LHCN-M2 (cell line): ENCODE results near the gene ECHS1. TPM values are rescaled to one million over a fixed set of nuclear protein-coding genes. Genes with fewer than 3 reads are reported as not detected.
"Not testable (repeated sequence)": the region's sequence is repeated elsewhere in the genome, so short reads cannot be mapped to it uniquely, and the experiment has no call there.

ENCODE experiments used
- DNase-seq: peaks from one replicate; pipeline ENCODE4 v3.0.0-alpha.2; 2012; ENCODE audit warnings: low read depth
- total RNA-seq: library from RNA; depleted of rRNA; stranded (reverse); fragments of >200 nt; gene quantifications from 2 replicates; pipeline ENCODE4 v1.2.3, GENCODE V29; 2014

Gene ECHS1
- total RNA-seq, 1 experiment from 2014 or later = 117 TPM

DNA sequence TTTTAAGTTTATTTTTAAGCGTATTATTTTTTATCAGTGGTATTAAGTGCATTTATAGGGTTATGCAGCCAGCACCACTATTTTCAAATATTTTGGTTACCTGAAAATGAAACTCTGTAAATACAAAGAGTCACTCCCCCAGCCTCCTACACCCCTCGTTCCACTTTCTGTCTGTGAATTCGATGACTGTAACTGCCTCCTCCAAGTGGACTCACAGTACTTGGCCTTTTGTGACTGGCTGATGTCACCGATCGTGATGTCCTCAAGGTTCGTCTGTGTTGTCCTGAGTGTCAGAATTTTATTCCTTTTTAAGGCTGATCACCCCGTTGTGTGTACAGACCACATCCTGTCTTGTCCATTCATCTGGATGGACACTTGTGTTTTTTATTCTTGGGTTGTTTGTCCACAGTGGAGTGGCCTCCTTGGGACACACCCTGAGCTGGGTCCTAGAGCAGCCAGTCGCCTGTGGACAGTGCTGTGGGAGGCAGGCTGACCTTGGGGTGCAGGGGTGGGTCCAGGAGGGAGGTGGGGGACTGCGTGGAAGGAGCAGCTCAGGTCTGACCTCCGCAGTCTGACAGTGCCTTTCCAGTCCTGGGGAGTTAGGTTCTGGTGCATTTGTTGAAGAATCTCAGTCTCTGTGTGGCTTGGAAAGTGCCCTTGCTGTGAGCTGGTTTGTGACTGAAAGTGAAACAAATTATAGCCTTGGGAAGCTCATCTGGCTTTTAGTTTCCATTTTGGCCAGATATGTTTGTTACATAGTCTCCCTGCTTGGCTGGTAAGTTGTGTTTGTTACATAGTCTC lies 27.7 kb upstream of the ECHS1 start:
- DNase-seq = no peak

DNA sequence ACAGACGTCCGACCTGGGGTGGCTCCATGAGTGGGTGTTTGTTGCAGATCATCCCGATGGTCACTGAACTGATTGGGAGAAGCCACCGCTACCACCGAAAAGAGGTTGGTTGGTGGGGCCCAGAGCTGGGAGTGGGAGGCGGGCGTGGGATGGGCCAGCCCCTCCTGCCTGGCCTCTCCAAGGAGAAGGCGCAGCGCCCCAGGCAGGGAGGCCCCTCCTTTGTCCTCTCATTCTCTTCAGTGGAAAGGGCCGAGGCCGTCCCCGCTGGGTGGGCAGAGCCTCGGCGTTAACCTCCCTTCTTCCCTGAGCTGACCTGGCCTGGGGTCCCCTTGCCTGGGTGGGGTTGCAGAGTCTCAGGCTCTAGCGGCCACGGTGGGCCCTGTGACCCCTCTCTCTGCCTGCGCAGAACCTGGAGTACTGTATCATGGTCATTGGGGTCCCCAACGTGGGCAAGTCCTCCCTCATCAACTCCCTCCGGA lies 26.0 kb upstream of the ECHS1 start:
- no peak for DNase-seq

DNA sequence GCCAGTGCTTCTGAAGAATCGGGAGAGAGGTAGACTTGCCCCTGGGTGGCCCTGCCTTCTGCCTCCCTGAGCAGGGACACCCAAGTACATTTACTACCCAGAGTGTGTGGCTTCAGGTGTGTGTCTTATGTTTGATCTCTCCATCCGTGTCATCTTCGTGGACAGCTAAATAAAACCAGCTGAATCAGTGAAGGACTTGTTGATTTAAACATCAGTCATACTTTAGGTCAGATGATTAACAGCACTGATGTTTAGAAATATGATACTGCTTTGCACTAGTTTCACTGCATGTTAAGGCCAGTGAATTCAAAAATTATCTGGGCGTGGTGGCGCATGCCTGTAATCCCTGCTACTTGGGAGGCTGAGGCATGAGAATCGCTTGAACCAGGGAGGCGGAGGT lies 24.8 kb upstream of the ECHS1 start:
- DNase-seq = peak; percentile 37

DNA sequence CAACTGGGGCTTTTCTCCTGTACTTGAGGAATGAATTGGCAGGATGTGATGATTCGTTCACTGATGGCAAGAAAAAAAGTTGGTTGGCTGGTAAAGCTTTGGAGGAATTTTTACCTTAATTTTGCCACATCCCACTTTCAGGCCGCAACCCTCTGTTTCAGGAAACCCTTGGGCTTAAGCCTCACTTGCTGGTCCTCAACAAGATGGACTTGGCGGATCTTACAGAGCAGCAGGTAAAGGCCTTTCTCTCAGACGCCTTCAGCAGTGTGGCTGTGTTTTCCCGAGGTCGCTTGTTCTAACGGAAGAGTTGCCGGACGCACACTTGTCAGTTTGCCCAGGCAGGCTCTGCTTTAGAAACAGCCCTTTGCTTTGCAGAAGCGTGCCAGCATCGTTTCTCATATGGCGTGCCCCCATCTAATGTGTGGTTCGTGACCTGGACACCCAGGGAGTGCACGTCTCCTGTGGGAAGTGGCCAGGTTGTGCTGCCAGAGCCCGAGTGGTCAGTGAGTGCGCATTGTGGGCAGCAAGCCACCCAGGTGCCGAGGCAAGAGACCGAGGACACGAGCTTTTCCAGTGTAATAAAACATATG lies 23.0 kb upstream of the ECHS1 start:
- DNase-seq = no peak

DNA sequence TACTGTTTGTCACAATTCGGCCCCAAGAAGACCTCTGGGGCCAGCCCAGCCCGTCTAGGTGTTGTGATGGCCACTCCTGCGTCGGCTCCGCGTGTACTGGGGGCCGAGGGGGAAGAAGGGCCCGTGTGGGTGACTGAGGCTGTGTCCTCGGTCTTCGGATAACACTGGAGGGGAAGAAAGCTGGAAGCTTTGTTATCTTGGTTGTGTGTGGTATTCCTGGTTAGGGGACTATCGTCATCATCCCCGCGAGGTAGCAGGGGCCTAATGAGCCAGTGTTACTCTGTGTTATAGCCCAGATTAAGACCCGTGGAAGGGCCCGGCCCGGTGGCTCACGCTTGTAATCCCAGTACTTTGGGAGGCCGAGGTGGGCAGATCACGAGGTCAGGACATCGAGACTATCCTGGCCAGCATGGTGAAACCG lies 21.7 kb upstream of the ECHS1 start:
- no peak for DNase-seq

DNA sequence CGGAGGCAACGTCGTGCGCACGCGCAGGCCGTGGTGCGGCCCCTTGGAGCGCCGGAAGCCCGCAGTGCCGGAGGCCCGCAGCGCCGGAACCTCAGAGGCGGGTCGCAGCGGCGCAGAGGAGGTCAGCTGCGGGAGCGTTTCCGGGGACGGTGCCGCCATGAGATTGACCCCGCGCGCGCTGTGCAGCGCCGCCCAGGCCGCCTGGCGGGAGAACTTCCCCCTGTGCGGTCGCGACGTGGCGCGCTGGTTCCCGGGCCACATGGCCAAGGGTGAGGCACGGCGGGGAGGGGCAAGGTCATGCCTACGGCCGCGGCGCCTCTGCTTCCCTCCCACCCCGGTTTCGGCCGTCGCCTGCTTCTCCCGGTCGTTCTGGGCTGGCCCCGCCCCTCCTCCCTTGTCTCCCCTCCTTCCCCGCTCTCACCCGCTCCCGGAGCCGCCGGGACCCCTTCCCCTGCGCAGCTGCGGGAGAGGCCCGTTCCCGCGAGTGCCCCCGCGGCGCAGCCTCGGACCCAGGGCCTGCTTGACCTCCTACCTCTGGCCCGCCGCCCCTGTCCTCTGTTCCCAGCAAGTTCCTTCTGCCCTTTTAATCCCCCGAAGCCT lies 21.0 kb upstream of the ECHS1 start, which contains the start of gene MTG1:
TSS of gene MTG1 (plus strand) at position 94 of the 600 bp plus-strand sequence. CDS start at position 158, 64 bp downstream.
- peak; percentile 89 for DNase-seq

DNA sequence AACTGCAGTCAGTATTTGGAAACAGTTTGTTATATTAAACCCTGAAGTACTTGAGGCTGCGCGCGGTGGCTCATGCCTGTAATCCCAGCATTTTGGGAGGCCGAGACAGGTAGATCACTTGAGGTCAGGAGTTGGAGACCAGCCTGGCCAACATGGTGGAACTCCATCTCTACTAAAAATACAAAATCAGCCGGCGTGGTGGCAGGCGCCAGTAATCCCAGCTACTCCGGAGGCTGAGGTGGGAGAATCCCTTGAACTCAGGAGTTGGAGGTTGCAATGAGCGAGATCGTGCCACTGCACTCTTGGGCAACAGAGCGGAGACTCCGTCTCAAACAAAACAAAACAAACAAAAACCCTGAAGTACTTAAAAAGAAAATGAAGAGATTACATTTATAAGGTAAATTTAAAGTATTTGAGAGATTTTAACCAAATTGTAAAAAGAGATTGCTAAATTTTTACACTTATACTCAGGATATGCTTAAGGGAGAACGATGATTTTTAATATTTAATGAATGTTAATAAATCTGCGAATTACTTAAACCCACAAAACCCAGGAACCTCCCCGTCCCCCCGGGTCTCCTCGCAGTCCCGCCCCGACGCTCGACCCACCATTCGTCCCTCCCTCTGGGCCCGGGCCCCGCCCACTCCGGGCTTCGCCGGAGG lies 20.4 kb upstream of the ECHS1 start:
- DNase-seq = no peak

DNA sequence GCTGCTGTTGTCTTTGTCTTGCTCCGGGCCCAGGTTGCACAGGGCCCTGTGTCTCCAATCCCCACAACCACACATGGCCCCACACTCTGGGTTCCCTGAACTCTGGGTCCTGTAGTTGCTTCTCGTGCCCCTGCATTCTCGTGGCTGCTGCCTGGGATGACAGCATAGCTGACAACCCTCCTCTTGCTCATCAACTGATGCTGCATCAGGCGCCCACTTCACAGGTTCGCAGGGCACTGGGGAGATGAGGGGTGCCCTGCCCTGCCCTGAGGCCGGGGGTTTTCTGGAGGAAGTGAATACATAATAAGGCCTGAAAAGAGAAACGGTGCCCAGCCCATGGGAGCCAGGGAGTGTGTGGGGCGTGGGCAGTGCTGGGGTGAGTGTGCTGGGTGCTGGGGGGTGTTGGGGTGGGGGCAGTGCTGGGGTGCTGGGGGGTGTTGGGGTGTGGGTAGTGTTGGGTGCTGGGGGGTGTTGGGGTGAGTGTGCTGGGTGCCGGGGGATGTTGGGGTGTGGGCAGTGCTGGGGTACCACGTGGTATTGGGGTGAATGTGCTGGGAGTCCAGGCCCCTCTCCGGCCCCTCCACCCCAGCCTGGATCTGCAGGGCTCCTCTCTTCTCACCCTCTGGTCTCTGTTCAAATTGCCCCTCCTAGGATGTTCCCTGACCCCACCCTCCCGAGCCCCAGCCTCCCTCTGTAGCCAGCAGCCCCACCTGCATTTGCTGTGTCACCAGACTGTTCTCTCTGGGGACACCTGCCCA lies 18.8 kb upstream of the ECHS1 start:
- DNase-seq = no peak

DNA sequence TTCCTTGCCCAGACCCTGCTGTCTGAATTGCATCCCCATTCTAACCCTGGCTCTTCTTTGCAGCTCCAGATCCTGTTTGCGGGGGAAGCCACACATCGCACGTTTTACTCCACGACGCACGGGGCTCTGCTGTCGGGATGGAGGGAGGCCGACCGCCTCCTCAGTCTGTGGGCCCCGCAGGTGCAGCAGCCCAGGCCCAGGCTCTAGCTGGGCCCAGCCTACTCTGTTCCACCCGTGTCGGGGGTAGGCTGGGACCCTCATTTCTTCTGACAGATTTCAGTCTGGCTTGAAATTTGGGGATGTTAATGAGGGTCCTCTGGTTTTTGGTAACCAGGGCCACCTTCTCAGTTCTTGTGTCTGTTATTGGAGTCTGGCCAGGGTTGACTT lies 18.1 kb upstream of the ECHS1 start:
- DNase-seq = no peak

DNA sequence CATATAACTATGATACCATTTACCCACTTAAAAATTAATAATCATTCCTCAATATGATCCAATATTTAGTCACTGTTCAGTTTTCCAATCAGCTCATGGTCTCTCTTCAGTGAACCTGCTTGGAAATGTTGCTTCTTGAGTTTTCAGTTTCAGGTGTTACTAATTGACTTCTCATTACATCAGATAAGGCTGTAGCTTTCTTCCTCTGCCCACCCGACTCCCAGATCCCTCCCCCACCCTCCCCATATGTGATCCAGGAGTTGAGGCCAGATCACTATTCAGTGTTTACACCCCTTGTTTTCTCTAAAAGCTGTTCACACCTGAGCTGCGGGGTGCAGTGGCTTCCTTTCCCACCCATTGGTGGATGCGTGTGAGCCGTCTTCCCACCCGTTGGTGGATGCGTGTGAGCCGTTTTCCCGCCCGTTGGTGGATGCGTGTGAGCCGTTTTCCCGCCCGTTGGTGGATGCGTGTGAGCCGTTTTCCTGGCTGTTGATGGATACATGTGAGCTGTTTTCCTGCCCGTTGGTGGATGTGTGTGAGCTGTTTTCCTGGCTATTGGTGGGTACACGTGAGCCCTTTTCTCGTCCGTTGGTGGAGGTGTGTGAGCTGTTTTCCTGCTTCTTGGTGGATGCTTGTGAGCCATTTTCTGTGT lies 17.6 kb upstream of the ECHS1 start:
- no peak for DNase-seq

DNA sequence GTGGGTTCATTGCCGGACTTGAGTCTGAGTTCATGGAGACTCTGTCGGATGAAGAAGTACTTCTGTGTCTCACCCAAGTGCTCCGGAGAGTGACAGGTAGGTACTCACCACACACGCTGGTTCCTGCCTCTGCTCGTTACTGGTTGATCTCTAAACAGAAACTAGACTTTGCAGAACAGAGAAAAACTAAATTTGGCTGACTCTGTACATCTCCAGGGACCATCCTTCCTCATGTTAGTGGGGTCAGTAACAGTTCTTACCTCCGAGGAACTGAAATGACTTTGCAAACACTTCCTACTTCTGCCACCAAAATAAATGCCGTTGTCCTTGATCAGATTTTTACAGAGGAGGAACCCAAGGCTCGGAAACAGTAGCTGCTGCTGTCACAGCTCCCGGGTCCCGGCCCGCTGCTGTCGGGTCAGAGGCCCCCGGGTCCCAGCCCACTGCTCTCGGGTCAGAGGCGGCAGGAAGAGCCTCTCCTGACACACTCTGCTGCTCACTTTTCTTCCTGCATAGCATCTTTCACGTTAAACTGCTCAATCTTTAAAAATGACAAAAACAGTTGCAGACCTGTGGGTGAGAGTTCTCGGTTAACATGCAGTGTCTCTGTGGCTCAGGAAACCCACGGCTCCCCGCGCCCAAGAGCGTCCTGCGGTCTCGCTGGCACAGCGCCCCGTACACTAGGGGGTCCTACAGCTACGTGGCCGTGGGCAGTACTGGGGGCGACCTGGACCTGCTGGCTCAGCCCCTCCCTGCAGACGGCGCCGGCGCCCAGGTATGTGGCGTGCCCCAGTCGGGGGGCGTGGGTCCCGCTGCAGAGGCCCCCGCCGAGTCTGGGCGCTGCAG lies 16.0 kb upstream of the ECHS1 start:
- no peak for DNase-seq

DNA sequence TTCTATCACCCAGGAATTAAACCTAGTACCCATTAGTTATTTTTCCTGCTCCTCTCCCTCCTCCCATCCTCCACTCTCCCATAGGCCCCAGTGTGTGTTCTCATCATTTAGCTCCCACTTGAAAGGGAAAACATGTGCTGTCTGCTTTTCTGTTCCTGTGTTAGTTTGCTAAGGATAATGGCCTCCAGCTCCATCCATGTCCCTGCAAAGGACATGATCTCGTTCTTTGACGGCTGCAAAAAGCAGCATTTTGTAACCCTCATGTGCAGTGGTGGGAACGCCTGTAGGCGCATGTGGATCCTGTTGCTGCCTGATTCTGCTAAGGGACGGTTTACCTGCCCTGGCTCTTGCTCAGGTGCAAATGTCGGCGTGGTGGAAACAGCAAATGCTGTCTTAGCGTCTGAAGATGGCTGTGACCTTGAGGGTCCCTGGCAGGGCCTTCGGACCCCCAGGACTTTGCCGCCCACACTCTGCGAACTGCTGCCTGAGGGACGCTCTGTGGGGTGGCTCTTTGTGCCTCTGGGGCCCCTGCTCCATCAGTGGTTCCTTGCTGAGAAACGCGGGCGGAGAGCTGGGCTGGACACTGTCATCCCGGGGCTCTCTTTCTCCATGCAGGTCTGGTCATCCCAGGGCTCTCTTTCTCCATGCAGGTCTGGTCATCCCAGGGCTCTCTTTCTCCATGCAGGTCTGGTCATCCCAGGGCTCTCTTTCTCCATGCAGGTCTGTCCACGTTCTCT lies 15.2 kb upstream of the ECHS1 start:
- DNase-seq = no peak

DNA sequence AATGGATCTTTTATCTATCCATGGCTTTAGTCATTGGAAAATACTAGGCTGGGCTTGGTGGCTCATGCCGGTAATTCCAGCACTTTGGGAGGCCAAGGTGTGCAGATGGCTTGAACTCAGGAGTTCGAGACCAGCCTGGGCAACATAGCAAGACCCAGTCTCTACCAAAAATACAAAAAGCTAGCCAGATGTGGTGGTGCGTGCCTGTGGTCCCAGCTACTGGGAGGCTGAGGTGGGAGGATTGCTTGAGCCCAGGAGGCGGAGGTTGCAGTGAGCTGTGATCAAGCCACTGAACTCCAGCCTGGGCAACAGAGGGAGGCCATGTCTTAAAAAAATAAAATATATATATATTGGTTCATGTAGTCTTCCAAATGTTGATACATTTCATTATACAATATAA lies 13.8 kb upstream of the ECHS1 start:
- DNase-seq = not testable (repeated sequence)

DNA sequence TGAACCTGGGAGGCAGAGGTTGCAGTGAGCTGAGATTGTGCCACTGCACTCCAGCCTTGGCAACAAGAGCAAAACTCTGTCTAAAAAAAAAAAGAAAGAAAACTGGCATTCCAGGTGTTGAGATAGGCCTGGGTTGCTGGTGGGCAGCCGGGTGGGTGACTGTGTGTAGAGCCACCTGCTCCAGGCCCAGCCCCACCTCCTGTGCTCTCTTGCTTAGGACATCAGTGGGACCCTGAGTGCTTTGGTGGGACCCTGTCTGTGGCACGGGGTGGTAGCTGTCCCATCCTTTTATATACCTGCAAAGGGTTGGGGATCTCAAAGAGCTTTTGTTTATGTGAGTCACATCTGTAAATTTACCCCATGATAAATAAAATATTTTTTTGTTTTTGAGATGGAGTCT lies 12.1 kb upstream of the ECHS1 start:
- DNase-seq = no peak

DNA sequence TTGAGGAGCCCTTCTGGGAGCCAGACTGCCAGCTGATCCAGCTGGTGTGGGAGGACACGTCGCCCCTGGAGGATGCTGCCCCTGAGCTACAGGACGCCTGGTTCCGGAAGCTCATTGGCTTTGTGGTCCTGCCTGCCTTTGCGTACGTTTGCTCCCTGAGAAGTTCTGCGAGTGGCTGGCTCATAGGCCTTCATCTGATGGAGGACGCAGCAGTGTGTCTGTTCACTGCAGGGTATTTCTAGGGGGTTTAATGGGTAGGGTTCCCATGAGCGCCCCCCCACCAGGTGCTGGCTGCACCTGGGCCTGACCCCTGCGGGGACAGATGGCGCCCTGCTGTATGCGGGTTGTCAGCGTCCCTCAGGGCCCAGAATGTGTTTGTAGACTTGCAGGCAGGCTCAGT lies 10.9 kb upstream of the ECHS1 start:
- DNase-seq = no peak

DNA sequence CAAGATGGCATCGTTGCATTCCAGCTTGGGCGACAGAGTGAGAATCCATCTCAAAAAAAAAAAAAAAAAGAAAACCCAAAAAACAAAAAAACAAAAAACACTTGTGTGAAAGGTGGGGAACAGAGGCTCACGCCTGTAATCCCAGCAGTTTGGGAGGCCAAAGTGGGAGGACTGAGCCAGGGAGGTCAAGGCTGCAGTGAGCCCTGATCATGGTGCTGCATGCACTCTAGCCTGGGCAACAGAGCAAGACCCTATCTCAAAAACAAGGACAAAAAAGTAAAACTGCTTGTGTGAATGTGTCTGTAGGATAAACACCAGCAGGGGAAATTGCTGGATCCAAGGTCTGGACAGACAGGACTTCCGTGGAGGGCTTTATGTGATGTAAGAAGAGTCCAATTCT lies 10.4 kb upstream of the ECHS1 start:
- DNase-seq = no peak

DNA sequence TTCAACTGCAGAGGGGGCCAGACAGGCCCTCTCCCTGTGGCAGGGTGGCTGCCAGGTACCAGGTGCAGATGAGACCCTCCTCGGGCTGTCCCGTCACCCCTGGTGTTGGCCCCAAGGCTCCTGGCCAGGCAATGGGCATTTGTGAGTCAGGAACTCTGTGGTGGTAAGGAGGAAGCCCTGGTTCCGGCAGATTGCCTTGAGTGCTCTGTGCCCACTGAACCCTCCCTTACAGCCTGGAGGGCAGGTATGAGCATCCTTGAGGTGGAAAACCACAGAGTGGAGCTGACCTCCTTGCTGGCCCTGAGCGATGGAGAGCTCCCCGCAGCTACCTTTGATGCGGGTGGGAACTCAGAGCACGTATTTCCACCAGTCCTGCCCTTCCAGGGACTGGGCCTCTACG lies 7.9 kb upstream of the ECHS1 start:
- DNase-seq = no peak

DNA sequence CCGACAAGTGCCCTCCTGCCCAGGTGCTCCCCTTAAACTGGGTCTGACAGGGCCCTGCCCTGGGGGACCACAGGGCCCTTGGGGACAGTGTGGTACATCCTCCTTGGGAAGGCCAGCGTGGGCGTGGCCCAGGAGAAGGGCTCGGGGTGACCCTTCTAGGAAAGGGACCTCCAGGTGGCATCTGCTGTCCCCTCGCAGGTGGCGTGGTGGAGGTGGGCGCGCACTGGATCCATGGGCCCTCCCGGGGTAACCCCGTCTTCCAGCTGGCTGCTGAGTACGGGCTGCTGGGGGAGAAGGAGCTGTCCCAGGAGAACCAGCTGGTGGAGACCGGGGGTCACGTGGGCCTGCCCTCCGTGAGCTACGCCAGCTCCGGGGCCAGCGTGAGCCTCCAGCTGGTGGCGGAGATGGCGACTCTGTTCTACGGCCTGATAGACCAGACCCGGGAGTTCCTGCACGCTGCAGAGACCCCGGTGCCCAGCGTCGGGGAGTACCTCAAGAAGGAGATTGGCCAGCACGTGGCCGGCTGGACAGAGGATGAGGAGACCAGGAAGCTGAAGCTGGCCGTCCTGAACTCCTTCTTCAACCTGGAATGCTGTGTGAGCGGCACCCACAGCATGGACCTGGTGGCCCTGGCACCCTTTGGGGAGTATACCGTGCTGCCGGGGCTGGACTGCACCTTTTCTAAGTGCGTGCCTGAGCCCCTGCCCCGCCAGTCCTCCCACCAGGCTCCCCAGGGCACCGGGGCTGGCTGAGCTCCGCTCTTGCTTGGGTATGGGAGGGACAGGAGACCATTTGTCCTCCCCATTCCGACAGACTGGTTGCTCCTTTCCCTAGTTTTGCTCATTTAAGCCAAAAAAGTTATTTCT lies 6.9 kb upstream of the ECHS1 start:
- no peak for DNase-seq
